ENCODE results near the gene CYP27C1.
"Not testable (repeated sequence)": the region's sequence is repeated elsewhere in the genome, so short reads cannot be mapped to it uniquely, and the experiment has no call there.

- TF ChIP-seq CTCF (IDR thresholded peaks at IDR 0.05; ENCODE audit: low read length); EZH2 (IDR thresholded peaks at IDR 0.05; ENCODE audit: borderline replicate concordance, low read length): not testable (repeated sequence)
These were observed 21.1 kb upstream of the CYP27C1 start for GRCh38 chr2:127241184-127241583.

Measured in OCI-LY1 (cell line).